ENCODE data around the gene OR5K2.

The OR5K2 gene

DNA sequence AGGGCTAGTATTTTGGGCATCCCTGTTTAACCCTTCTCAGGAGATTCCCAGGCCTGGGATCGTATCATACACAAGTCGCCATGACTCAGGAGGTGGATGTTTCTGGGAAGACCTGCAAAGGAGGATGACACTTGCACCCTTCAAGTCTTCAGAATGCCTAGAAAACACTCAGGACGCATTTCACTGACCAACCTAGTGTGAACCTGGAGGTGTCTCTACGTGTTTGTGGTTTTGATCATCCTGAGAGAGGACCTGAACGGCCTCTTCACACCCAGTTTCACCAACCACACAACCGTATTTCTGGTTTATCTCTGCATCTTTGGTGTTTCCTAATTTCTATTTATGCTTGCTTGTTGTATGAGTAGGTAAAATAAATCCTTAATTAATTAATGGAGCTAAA lies 28.0 kb downstream of the OR5K2 start:
- no peak for DNase-seq

- no peak for DNase-seq
These were observed 31.2 kb downstream of the OR5K2 start for GRCh38 chr3:98528474-98529346.

DNA sequence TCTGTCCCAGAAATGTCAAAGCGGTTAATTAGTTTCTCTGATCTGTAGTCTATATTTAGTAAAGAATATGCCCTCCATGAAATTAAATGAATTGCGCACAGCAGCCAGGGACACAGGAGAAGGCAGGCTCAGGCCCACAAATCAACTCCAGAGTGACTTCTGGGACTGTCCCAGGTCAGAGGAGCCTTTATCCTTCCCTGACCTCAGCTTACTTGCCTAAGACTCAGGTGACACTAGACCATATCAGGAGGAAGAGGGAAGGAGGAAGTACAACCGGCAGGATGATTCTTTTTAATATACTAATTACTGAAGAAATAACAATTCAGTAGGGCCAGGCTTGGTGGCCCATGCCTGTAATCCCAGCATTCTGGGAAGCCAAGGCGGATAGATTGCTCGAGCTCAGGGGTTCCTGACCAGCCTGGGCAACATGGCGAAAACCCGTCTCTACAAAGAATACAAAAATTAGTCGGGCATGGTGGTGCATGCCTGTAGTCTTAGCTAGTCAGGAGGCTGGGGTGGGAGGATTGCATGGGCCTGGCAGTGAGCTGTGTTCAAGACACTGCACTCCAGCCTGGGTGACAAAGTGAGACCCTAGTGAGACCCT lies 32.5 kb downstream of the OR5K2 start:
- no peak for DNase-seq

DNA sequence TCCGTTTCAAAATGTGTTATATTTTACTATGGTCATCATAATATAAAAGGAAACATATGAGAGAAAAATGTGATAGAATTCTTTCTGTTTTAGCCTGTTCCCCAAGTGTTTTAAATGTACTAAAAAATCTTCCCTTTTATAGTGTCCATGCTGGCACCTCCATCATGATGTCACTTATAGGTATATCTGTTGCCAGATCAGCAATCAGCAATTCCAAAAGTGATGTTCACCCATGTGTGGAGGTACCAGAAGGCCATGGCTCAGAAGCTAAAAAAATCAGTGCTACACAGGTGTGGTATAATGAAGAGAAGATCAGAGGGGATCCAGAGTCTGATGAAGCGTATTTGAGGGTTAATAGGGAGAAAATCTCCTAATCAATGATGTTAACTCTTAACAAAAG lies 33.2 kb downstream of the OR5K2 start:
- no peak for DNase-seq

GRCh38 chr3:98531622-98532274 lies 34.3 kb downstream of the OR5K2 start, which contains the start of gene GPR15:
GPR15 (plus strand) TSS chr3:98531978; CDS start chr3:98532034, 56 bp downstream.
- no peak for DNase-seq

DNA sequence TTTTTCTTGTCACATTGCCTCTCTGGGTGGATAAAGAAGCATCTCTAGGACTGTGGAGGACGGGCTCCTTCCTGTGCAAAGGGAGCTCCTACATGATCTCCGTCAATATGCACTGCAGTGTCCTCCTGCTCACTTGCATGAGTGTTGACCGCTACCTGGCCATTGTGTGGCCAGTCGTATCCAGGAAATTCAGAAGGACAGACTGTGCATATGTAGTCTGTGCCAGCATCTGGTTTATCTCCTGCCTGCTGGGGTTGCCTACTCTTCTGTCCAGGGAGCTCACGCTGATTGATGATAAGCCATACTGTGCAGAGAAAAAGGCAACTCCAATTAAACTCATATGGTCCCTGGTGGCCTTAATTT lies 34.8 kb downstream of the OR5K2 start:
- no peak for DNase-seq

- no peak for DNase-seq
These were observed 35.5 kb downstream of the OR5K2 start for GRCh38 chr3:98532709-98533571.

DNA sequence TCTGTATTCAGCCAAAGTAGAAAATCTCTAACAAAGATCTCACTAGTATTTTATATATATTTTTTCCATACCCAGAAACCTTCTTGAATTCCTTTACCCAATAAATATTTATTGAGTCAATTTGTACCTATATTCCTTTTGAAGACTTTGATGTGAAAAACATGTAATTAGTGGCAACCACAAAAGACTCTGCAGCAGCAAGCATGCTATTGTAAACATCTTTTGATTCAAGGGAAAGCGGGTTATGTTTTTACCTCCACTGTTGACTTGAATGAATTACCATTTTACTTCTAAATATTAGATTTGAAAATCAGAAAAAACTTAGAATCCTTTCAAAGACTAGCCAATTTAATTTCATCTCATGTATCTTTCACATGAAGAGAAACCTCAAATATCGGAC lies 36.7 kb downstream of the OR5K2 start:
- DNase-seq = no peak

DNA sequence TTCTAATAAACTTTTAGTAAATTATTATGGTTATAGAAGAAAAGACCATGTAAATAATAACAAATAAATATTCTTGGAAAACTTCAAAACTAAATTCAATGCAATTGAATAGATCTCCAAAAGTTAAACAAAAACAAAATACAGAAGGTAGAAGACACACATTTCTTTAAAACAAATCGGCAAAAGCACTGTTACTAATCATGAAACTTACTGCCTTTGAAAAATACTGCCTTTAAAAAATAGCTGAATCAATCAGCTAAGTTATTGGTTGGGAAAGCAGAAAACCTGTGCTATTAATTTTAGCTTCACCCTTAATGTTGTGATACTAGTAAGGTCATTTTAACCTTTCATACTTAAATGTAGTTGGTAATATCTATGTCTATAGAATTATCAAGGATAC lies 37.3 kb downstream of the OR5K2 start:
- no peak for DNase-seq

DNA sequence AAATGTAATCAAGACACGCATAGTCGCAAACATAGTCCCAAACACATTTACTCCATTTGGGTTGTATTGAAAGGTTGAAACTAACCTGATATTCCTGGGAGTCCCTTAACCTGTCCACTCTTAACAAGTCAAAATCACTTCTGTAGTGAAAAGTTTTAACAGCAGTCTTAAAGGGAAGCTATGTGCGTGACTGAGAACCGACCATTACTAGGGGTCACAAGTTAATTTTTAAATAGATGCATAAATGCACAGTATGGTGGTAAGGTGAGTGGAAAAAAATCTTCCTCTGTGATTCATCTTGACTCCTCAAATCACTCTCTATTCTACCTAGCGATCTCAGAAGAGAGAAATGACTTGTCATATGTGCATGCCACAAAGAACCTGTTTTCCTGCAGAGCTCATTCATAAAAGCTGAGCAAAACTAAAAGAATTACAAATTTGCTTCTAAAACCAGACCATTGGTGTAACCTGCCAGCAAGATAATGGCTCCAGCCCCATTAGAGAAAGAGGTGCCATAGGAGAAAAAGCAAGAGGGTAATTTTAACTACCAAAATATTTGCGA lies 39.1 kb downstream of the OR5K2 start:
- DNase-seq = no peak

- DNase-seq = no peak
These were observed 42.9 kb downstream of the OR5K2 start for GRCh38 chr3:98540346-98540745.

DNA sequence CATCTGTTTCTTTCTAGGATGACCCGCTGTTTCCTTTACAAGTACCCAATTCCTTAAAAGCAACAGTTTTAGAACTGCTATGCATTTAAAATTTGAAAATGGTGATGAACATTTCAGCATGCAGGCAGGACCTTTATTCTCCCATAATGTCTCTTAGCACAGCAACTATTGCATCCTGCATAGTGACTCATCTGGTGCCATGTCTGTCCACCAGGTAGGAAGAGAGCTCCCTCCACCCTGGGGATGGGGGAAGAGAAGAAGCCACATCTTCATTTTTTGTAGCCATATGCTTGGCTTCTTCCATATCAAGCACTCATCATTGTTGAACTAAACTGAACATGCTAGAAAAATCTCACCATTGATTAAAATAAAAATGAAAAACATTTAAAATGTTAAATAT lies 44.2 kb downstream of the OR5K2 start:
- DNase-seq = no peak

GRCh38 chr3:98542623-98543022 lies 45.1 kb downstream of the OR5K2 start:
- DNase-seq = no peak

DNA sequence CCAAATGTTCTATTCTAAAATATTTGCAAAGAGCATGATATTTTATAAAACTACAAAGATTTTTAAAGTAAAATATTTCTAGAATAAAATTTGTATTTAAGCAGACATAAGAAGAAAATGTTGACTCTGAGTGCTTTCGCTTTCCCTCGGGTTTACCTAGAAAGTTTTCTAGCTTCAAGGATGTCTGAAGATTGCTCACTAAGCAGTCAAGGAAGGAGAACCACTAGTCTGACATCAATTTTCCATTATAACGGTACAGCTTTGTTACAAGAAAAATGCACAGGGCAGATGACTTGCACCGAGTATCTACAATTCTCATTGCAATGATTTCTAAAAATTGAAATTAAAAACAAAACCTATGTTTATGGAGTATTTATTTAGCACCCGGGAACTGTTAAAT lies 48.5 kb downstream of the OR5K2 start:
- DNase-seq = no peak

All from stimulated activated CD8-positive, alpha-beta memory T cell treated with anti-CD3 and anti-CD28 coated beads, Interleukin-4, amount 100 ng/mL, for 48 hours (primary cell).